IMR-90 (cell line): ENCODE results near the gene RALGAPB. TPM values are rescaled to one million over a fixed set of nuclear protein-coding genes. Genes with fewer than 3 reads are reported as not detected.

Experiments
- ATAC-seq: fragments of 200-7000 bp; cut with Tn5 transposase; 2 replicates; pipeline ENCODE4 v1.9.1; 2020; ENCODE audit warnings: low read depth, mild to moderate bottlenecking, moderate library complexity
- BruUV-seq: library from RNA; stranded (reverse); fragments of 400-500 nt; replicated peaks from 2 replicates; lab custom pipeline; 2021; lab: Mats Ljungman, UMichigan
- CTCF ChIA-PET: fragments of 300-600 bp; formaldehyde crosslinking; extraction: SDS; loops from one replicate; lab custom pipeline; 2021; ENCODE audit warnings: antibody characterized with exemption; lab: Yijun Ruan, JAX
- POLR2A ChIA-PET: fragments of 300-600 bp; sonication (Branson Sonifier 250); formaldehyde crosslinking; loops from one replicate; lab custom pipeline; 2022; ENCODE audit warnings: antibody characterized with exemption; ENCODE audit not compliant: unreplicated experiment; lab: Charles Lee
- DNase-seq: peaks from one replicate; pipeline ENCODE4 v3.0.0; 2013
- H2AFZ ChIP-seq: replicated peaks from 2 replicates; pipeline ENCODE3; 2013; ENCODE audit warnings: low read length, mild to moderate bottlenecking; ENCODE audit not compliant: poor library complexity
- H2AK5ac ChIP-seq: 2 replicates; pipeline ENCODE4 v1.6.1; 2013; ENCODE audit warnings: low read depth, low read length, inconsistent platforms
- H2AK9ac ChIP-seq: replicated peaks from 2 replicates; pipeline ENCODE3; 2013; ENCODE audit warnings: mild to moderate bottlenecking, low read depth, low read length, moderate library complexity; ENCODE audit not compliant: poor library complexity
- H2BK120ac ChIP-seq: 2 replicates; pipeline ENCODE4 v1.6.1; 2013; ENCODE audit warnings: low read depth, low read length, inconsistent platforms
- H2BK15ac ChIP-seq: 3 replicates; pipeline ENCODE4 v1.6.1; 2013; ENCODE audit warnings: low read depth, low read length, inconsistent platforms
- H2BK20ac ChIP-seq: 2 replicates; pipeline ENCODE4 v1.6.1; 2013; ENCODE audit warnings: low read depth, mild to moderate bottlenecking, inconsistent platforms, low read length, moderate library complexity
- H2BK5ac ChIP-seq: 2 replicates; pipeline ENCODE4 v1.6.1; 2013; ENCODE audit warnings: mild to moderate bottlenecking, low read depth, low read length, inconsistent platforms; ENCODE audit not compliant: poor library complexity, severe bottlenecking
- H3K14ac ChIP-seq: replicated peaks from 2 replicates; pipeline ENCODE4 v1.6.1; 2013; ENCODE audit warnings: low read depth, low read length, inconsistent platforms
- H3K18ac ChIP-seq: 2 replicates; pipeline ENCODE4 v1.6.1; 2013; ENCODE audit warnings: low read depth, low read length, control low read depth
- H3K23ac ChIP-seq: 2 replicates; pipeline ENCODE4 v1.6.1; 2013; ENCODE audit warnings: low read depth, low read length, inconsistent platforms
- H3K27ac ChIP-seq: 2 replicates; pipeline ENCODE4 v1.5.1; 2013; ENCODE audit warnings: mild to moderate bottlenecking, control low read depth, low read length; ENCODE audit not compliant: insufficient read depth
- H3K27me3 ChIP-seq: 2 replicates; pipeline ENCODE4 v1.6.1; 2013; ENCODE audit warnings: low read length; ENCODE audit not compliant: control insufficient read depth, insufficient read depth
- H3K36me3 ChIP-seq: 2 replicates; pipeline ENCODE4 v1.6.1; 2013; ENCODE audit warnings: low read length, mixed read lengths; ENCODE audit not compliant: control insufficient read depth, insufficient read depth
- H3K4ac ChIP-seq: 2 replicates; pipeline ENCODE4 v1.6.1; 2013; ENCODE audit warnings: low read depth, low read length, inconsistent platforms
- H3K4me1 ChIP-seq: 2 replicates; pipeline ENCODE4 v1.6.1; 2013; ENCODE audit warnings: low read length, mixed read lengths; ENCODE audit not compliant: control insufficient read depth, insufficient read depth
- H3K4me2 ChIP-seq: 2 replicates; pipeline ENCODE4 v1.6.1; 2013; ENCODE audit warnings: low read depth, mild to moderate bottlenecking, control low read depth, low read length, moderate library complexity
- H3K4me3 ChIP-seq: 2 replicates; pipeline ENCODE4 v1.5.1; 2013; ENCODE audit warnings: low read depth, mild to moderate bottlenecking, control low read depth, low read length, moderate library complexity; ENCODE audit not compliant: insufficient read depth
- H3K56ac ChIP-seq: 2 replicates; pipeline ENCODE4 v1.6.1; 2013; ENCODE audit warnings: low read length, inconsistent platforms; ENCODE audit not compliant: insufficient read depth; ENCODE audit errors: extremely low read depth
- H3K79me1 ChIP-seq, 2 experiments: 2 replicates each; pipeline ENCODE4 v1.6.1; 2013; ENCODE audit warnings: low read length in 2 of 2, inconsistent platforms in 1 of 2, low read depth in 1 of 2
- H3K9ac ChIP-seq: 2 replicates; pipeline ENCODE4 v1.6.1; 2013; ENCODE audit warnings: low read depth, low read length, control low read depth
- H3K9me1 ChIP-seq: 2 replicates; pipeline ENCODE4 v1.6.1; 2013; ENCODE audit warnings: low read length, inconsistent platforms; ENCODE audit not compliant: insufficient read depth
- H3K9me3 ChIP-seq: 2 replicates; pipeline ENCODE4 v1.6.1; 2013; ENCODE audit warnings: low read length; ENCODE audit not compliant: control insufficient read depth, insufficient read depth
- H4K20me1 ChIP-seq: 2 replicates; pipeline ENCODE4 v1.6.1; 2013; ENCODE audit warnings: low read length, inconsistent platforms; ENCODE audit not compliant: insufficient read depth
- H4K5ac ChIP-seq: 2 replicates; pipeline ENCODE4 v1.6.1; 2013; ENCODE audit warnings: mild to moderate bottlenecking, low read depth, low read length, control low read depth
- H4K8ac ChIP-seq, 2 experiments: 2 replicates each; pipeline ENCODE4 v1.6.1; 2013; ENCODE audit warnings: low read depth in 2 of 2, low read length in 2 of 2, control low read depth in 1 of 2, inconsistent platforms in 1 of 2
- H4K91ac ChIP-seq: 2 replicates; pipeline ENCODE4 v1.6.1; 2013; ENCODE audit warnings: low read depth, low read length, inconsistent platforms; ENCODE audit not compliant: insufficient read depth
- RCOR1 ChIP-seq: IDR thresholded peaks from 2 replicates; pipeline ENCODE4 v1.6.1; 2012; ENCODE audit warnings: mild to moderate bottlenecking, low read length, improper control_type of control experiment; ENCODE audit not compliant: insufficient replicate concordance
- WGBS, 2 experiments: methylation state at CpG; one replicate each; pipeline versions ENCODE4 v1.1.5 to v1.1.7; 2013; ENCODE audit warnings: missing lambda C conversion rate in 2 of 2; ENCODE audit not compliant: insufficient read length in 1 of 2; ENCODE audit errors: extremely low coverage in 2 of 2; 5-methylcytosine and 5-hydroxymethylcytosine counted together
- dilution Hi-C: fragments of 300-500 bp; cut with HindIII; formaldehyde crosslinking; loops from one replicate; pipeline ENCODE4 v1.14.3; 2018; ENCODE audit warnings: low sequenced_read_pairs; ENCODE audit not compliant: unreplicated experiment
- in situ Hi-C: fragments of 300-500 bp; cut with MboI; formaldehyde crosslinking; loops from 3 replicates; pipeline ENCODE4 v1.14.3; 2019; ENCODE audit warnings: low sequenced_read_pairs, inconsistent platforms, mixed read lengths
- intact Hi-C: fragments of 100-400 bp; cut with micrococcal nuclease; formaldehyde crosslinking; loops from 2 replicates; pipeline ENCODE4 v1.10.0; 2022
- polyA plus RNA-seq, 3 experiments: library from polyadenylated mRNA; depleted of rRNA; stranded (reverse); fragments of >200 nt; gene quantifications; 2 replicates each; pipeline ENCODE4 v1.2.3, GENCODE V29; 2012; ENCODE audit warnings: low replicate concordance in 1 of 3
- total RNA-seq: library from RNA; depleted of rRNA; stranded (reverse); fragments of >200 nt; gene quantifications from 2 replicates; pipeline ENCODE4 v1.2.3, GENCODE V29; 2012

Gene RALGAPB
- total and polyA plus RNA-seq, 2 of the 4 experiments (the other 2 are of a cell fraction) = 12.7 to 30.3 TPM

GRCh38 chr20:38600057-38600456 lies 127.4 kb downstream of the RALGAPB start:
- Histone ChIP-seq H3K4ac (no peak overlapping the region), H3K4me2 (no peak overlapping the region), H2BK120ac (no peak overlapping the region), H2AK5ac (no peak overlapping the region), H3K9me1 (no peaks in the 10 kb centered on the region), H4K20me1 (no peaks in the 10 kb centered on the region), H3K18ac (no peak overlapping the region), H4K8ac (no peak overlapping the region), H4K5ac (no peak overlapping the region), H3K23ac (no peak overlapping the region), H2BK20ac (no peak overlapping the region), H4K91ac (no peak overlapping the region), H3K4me1 (no peaks in the 10 kb centered on the region), H3K79me1 (no peaks in the 10 kb centered on the region), H3K27ac (no peak overlapping the region), H2AFZ (no peak overlapping the region), H2AK9ac (no peak overlapping the region), H3K27me3 (peaks cover 40% of the 10 kb centered on the region), H3K9me3 (no peaks in the 10 kb centered on the region), H2BK15ac (no peak overlapping the region), H3K14ac (no peak overlapping the region), H3K9ac (no peak overlapping the region), H3K36me3 (no peaks in the 10 kb centered on the region), H3K56ac (no peak overlapping the region), H3K4me3 (no peak overlapping the region), H2BK5ac (no peak overlapping the region)
- intact Hi-C loops (no loop called here), dilution Hi-C loops (no loop called here), in situ Hi-C loops (no loop called here)
- no peak for TF ChIP-seq RCOR1
- ChIA-PET CTCF (no interaction called here), POLR2A (no interaction called here)
- no CpG with 5 or more reads among the region's 1 CpG for WGBS, 2 experiments
- no TSS peak for BruUV-seq
- ATAC-seq = no peak
- no peak for DNase-seq
